Measurements from ENCODE around the gene CYP19A1. TPM values are rescaled to one million over a fixed set of nuclear protein-coding genes. Genes with fewer than 3 reads are reported as not detected.

CYP19A1 gene
- total and polyA plus RNA-seq, 2 experiments from 2014 or later: 1.4 to 35.4 TPM

DNA sequence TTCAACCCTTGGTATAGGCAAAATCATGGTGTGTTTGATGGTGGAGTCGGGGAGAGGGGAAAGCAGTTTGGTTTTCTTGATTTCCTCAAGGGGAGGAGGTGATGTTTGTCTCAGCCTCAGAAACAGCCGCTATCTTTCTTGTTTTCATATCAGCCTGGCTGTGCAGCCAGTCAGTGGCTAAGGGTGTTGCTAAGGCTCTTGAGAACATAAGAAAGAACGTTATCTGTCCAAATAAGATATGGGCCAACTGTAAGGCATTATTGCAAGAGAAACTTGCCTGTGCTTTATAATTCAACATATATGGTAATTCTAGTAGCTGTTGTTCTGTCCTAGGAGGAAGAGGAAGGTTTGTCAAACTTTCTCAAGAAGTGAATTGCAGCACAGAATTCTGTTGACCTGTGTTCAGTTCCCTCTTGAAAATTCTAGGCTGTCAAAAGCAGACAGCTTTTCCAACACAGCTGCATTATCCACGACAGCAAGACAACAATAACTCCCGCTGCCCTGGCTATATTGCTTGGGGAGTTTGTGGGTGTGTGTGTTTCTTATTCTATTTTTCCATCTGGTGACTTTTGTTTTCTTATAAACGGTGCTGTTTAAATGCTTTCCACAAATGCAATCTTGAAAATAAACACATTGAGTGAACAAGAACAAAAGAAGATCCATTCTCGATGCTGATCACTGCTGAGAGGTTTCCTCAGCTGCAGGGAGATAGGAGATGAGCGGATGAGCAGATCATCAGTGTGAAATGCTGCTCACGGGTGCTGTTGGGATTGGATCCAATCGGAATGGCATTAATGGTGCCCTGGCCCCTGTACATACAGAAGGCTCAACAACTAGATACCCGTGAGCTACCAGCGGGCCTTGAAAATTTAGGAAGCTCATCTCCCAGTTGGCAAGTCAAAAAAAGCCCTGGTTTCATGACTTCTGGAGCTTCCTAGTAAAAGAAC lies 152.9 kb downstream of the CYP19A1 start:
- Histone ChIP-seq H3K27me3 (no peaks in the 10 kb centered on the region), H3K36me3 (replicated peaks; ENCODE audit: insufficient read depth, low read depth) (no peaks in the 10 kb centered on the region), H3K4me3 (no peak overlapping the region), H3K4me2 (peak overlapping the region; percentile 6), H4K20me1 (ENCODE audit: insufficient read depth, poor library complexity, severe bottlenecking) (no peaks in the 10 kb centered on the region), H3K27ac (peak overlapping the region; percentile 17), H2AFZ (no peak overlapping the region), H3K79me2 (no peaks in the 10 kb centered on the region), H3K9me3 (ENCODE audit: low read depth) (no peaks in the 10 kb centered on the region), H3K9me2 (replicated peaks; ENCODE audit: insufficient read depth) (no peaks in the 10 kb centered on the region), H3K4me1 (ENCODE audit: insufficient read depth) (peaks cover 16% of the 10 kb centered on the region)
- no peak for DNase-seq (ENCODE audit: low spot score)
- TF ChIP-seq EZH2phosphoT487 (IDR thresholded peaks at IDR 0.05; ENCODE audit: low read depth, severe bottlenecking, unreplicated experiment) (no peak), EZH2 (IDR thresholded peaks at IDR 0.05; ENCODE audit: borderline replicate concordance) (no peak)
- TF ChIP-seq, protein P1, sequence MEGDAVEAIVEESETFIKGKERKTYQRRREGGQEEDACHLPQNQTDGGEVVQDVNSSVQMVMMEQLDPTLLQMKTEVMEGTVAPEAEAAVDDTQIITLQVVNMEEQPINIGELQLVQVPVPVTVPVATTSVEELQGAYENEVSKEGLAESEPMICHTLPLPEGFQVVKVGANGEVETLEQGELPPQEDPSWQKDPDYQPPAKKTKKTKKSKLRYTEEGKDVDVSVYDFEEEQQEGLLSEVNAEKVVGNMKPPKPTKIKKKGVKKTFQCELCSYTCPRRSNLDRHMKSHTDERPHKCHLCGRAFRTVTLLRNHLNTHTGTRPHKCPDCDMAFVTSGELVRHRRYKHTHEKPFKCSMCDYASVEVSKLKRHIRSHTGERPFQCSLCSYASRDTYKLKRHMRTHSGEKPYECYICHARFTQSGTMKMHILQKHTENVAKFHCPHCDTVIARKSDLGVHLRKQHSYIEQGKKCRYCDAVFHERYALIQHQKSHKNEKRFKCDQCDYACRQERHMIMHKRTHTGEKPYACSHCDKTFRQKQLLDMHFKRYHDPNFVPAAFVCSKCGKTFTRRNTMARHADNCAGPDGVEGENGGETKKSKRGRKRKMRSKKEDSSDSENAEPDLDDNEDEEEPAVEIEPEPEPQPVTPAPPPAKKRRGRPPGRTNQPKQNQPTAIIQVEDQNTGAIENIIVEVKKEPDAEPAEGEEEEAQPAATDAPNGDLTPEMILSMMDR (IDR thresholded peaks at IDR 0.05; ENCODE audit: poor library complexity): no peak
- WGBS (ENCODE audit: low lambda C conversion rate, missing lambda C conversion rate): 70% methylated on average over 12 of the region's 12 CpGs

DNA sequence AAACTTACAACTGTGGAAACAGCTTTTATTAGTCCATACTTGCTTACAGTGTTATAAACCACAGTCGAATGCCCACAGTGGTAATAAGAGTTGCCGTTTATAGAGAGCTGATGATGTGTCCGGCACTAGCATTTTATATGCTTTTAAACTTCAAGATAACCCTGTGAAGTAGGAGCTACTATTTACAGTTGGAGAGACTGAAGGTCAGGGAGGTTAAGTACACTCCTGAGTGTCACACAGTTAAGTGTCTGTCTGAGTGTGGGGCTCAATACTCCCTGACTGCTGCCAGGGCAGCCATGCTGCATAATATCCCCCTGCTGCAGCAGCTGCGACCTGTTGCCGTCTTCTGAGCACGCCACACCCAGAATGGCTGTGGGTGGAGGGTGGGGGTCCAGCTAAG lies 153.8 kb downstream of the CYP19A1 start:
- Histone ChIP-seq H3K79me2 (no peaks in the 10 kb centered on the region), H3K9me3 (ENCODE audit: low read depth) (no peaks in the 10 kb centered on the region), H3K27me3 (no peaks in the 10 kb centered on the region), H3K9me2 (replicated peaks; ENCODE audit: insufficient read depth) (no peaks in the 10 kb centered on the region), H2AFZ (no peak overlapping the region), H3K4me3 (no peak overlapping the region), H3K4me1 (ENCODE audit: insufficient read depth) (peaks cover 16% of the 10 kb centered on the region), H3K36me3 (replicated peaks; ENCODE audit: insufficient read depth, low read depth) (no peaks in the 10 kb centered on the region), H4K20me1 (ENCODE audit: insufficient read depth, poor library complexity, severe bottlenecking) (no peaks in the 10 kb centered on the region), H3K27ac (peak overlapping the region; percentile 14), H3K4me2 (peak overlapping the region; percentile 6)
- DNase-seq (ENCODE audit: low spot score): no peak
- TF ChIP-seq EZH2phosphoT487 (IDR thresholded peaks at IDR 0.05; ENCODE audit: low read depth, severe bottlenecking, unreplicated experiment) (no peak), EZH2 (IDR thresholded peaks at IDR 0.05; ENCODE audit: borderline replicate concordance) (no peak)
- TF ChIP-seq, protein P1 (IDR thresholded peaks at IDR 0.05; ENCODE audit: poor library complexity): no peak
- WGBS (ENCODE audit: low lambda C conversion rate, missing lambda C conversion rate): 39% methylated on average over 6 of the region's 6 CpGs

DNA sequence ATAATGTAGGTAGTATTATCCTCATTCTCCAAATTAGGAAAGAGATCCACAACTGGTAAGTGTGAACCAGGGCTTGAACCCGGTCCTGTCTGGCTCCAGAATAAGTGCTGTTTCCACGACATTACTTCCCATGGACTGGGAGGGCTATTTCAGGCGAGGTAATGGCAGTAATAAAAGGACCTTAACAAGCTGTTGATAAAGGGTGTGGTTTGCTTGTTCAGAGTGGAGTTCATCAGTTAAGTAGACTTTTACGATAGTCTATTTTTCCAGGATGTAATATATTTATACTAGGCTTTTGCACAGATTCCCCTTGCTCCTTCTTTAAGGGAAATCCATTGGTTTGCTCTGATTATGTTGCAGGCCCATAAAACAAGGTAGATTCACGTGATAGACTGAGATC lies 155.3 kb downstream of the CYP19A1 start:
- Histone ChIP-seq H2AFZ (no peak overlapping the region), H3K4me3 (no peak overlapping the region), H3K9me3 (ENCODE audit: low read depth) (no peaks in the 10 kb centered on the region), H4K20me1 (ENCODE audit: insufficient read depth, poor library complexity, severe bottlenecking) (no peaks in the 10 kb centered on the region), H3K36me3 (replicated peaks; ENCODE audit: insufficient read depth, low read depth) (no peaks in the 10 kb centered on the region), H3K4me1 (ENCODE audit: insufficient read depth) (peaks cover 16% of the 10 kb centered on the region), H3K27me3 (no peaks in the 10 kb centered on the region), H3K9me2 (replicated peaks; ENCODE audit: insufficient read depth) (no peaks in the 10 kb centered on the region), H3K27ac (peak overlapping the region; percentile 59), H3K79me2 (no peaks in the 10 kb centered on the region), H3K4me2 (no peak overlapping the region)
- DNase-seq (ENCODE audit: low spot score): peak; percentile 34
- WGBS (ENCODE audit: low lambda C conversion rate, missing lambda C conversion rate): 39% methylated on average over 5 of the region's 5 CpGs
- TF ChIP-seq EZH2 (IDR thresholded peaks at IDR 0.05; ENCODE audit: borderline replicate concordance): no peak
- no peak for TF ChIP-seq EZH2phosphoT487 (IDR thresholded peaks at IDR 0.05; ENCODE audit: low read depth, severe bottlenecking, unreplicated experiment)
- TF ChIP-seq, protein P1 (IDR thresholded peaks at IDR 0.05; ENCODE audit: poor library complexity): no peak
